GM18867 (cell line): ENCODE data around the gene GORASP1.
A peak's percentile ranks its signal among the peaks of the same experiment; 100 is the strongest.

Source experiments
- ATAC-seq: cut with Tn5 transposase; IDR thresholded peaks from one replicate; pipeline ENCODE4 v1.9.1; 2021; ENCODE audit warnings: mild to moderate bottlenecking, moderate library complexity; ENCODE audit not compliant: unreplicated experiment

The GORASP1 gene

GRCh38 chr3:39103791-39104552 is 3.5 kb downstream of the GORASP1 start:
- ATAC-seq, result no peak

- no peak for ATAC-seq
Observed at GRCh38 chr3:39103324-39103693, 4.1 kb downstream of the GORASP1 start.

- no peak for ATAC-seq
Observed at GRCh38 chr3:39102504-39103323, 4.7 kb downstream of the GORASP1 start.

- ATAC-seq, result peak; percentile 70
Observed at GRCh38 chr3:39101022-39101689, 6.3 kb downstream of the GORASP1 start.

- no peak for ATAC-seq
Observed at GRCh38 chr3:39100500-39100886, 6.9 kb downstream of the GORASP1 start.

GRCh38 chr3:39099738-39100499 is 7.5 kb downstream of the GORASP1 start:
- no peak for ATAC-seq

GRCh38 chr3:39099242-39099641 is 8.2 kb downstream of the GORASP1 start:
- ATAC-seq, result no peak

- ATAC-seq, result no peak
Observed at GRCh38 chr3:39098473-39099000, 8.9 kb downstream of the GORASP1 start.

- no peak for ATAC-seq
Observed at GRCh38 chr3:39097716-39098472, 9.5 kb downstream of the GORASP1 start.

GRCh38 chr3:39096775-39097174 is 10.7 kb downstream of the GORASP1 start:
- no peak for ATAC-seq

- no peak for ATAC-seq
Observed at GRCh38 chr3:39095778-39096177, 11.6 kb downstream of the GORASP1 start.

- ATAC-seq, result no peak
Observed at GRCh38 chr3:39094851-39095677, 12.4 kb downstream of the GORASP1 start.

GRCh38 chr3:39090922-39091321 is 16.5 kb downstream of the GORASP1 start:
- no peak for ATAC-seq

GRCh38 chr3:39088889-39089288 is 18.5 kb downstream of the GORASP1 start:
- ATAC-seq, result no peak

GRCh38 chr3:39088456-39088855 is 19.0 kb downstream of the GORASP1 start:
- ATAC-seq, result no peak

- ATAC-seq, result no peak
Observed at GRCh38 chr3:39086144-39086543, 21.3 kb downstream of the GORASP1 start.

- no peak for ATAC-seq
Observed at GRCh38 chr3:39082666-39083313, 24.6 kb downstream of the GORASP1 start.

- no peak for ATAC-seq
Observed at GRCh38 chr3:39080026-39080425, 27.4 kb downstream of the GORASP1 start.

GRCh38 chr3:39079530-39079929 is 27.9 kb downstream of the GORASP1 start:
- no peak for ATAC-seq
